HG02938 (cell line): ENCODE results near the gene CREB5.
"Not testable (repeated sequence)": the region's sequence is repeated elsewhere in the genome, so short reads cannot be mapped to it uniquely, and the experiment has no call there.

Experiments
- ATAC-seq: cut with Tn5 transposase; IDR thresholded peaks from one replicate; pipeline ENCODE4 v1.9.1; 2021; ENCODE audit warnings: mild to moderate bottlenecking, moderate library complexity; ENCODE audit not compliant: unreplicated experiment

Gene CREB5

DNA sequence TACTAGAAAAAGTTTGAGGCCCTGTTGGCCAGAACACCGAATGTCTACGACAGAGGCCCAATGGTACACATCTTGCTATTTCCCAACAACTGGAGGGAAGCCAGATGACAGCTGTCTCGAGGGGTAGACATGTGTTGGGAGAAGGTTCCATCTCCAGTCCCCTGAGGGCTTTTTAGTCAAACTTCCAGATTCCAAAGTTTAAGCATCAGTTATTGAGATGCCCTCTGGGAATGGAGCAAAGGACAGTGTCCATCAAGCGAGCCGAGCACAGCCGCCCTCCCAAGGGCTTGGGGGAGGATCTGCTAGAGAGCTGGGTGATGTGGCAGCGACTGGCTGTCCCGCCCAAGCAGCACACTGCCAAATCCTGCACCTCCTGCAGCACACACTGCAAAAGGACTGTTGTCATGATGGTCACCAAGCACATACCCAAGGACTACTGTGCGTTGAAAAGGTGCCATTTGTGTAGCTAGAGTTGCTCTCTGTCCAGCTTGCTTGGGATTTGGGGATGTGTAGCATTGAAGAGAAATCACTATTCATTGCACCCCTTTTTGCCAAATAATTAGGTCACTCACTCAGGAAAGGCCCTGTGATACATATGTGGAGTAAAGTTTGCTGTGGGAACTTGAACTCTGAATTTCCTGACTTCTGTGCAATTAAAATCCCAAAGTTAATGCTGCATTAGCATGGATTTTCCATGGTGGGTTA lies 381.2 kb downstream of the CREB5 start:
- no peak for ATAC-seq

- ATAC-seq = no peak
Measured at GRCh38 chr7:28798274-28798673, 386.0 kb downstream of the CREB5 start.

- ATAC-seq = no peak
Measured at GRCh38 chr7:28799619-28800018, 387.3 kb downstream of the CREB5 start.

DNA sequence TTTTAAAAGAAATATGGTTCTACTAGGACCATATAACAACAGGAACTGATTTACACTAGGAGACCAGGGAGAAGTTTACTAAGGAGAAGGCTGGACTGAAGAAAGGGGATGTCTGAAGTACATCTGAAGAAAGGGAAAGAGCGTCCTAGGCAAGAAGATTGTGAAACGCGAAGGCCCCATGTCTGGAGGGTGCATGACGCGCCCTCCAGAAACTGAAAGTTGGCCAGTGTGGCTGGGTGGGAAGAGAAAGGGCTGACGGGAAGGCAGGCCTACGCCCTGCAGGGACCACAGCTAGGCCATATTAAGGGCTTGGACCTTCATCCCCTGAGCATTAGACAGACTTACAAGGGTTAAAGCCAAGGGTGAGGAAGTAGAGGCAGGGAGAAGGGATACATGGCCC lies 387.8 kb downstream of the CREB5 start:
- no peak for ATAC-seq

GRCh38 chr7:28802450-28802849 lies 390.1 kb downstream of the CREB5 start:
- no peak for ATAC-seq

- no peak for ATAC-seq
Measured at GRCh38 chr7:28804157-28804556, 391.8 kb downstream of the CREB5 start.

- ATAC-seq = no peak
Measured at GRCh38 chr7:28804990-28805389, 392.7 kb downstream of the CREB5 start.

DNA sequence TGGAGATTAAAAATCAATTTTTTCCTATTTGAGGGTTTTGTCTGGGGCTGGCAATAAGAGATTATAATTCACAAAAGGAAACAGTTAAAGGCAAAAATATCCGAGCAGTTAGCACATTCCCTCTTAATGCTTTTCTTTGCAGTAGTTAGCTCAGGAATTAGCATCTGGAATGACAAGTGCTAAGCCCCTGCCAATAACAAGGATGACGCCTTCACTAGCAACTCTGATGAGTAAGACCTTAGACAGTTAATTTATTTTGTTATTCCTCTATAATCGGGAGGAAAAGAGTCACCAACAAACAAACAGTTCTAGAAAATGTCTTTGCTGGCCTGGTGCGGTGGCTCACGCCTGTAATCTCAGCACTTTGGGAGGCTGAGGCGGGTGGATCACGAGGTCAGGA lies 394.5 kb downstream of the CREB5 start:
- ATAC-seq = no peak

DNA sequence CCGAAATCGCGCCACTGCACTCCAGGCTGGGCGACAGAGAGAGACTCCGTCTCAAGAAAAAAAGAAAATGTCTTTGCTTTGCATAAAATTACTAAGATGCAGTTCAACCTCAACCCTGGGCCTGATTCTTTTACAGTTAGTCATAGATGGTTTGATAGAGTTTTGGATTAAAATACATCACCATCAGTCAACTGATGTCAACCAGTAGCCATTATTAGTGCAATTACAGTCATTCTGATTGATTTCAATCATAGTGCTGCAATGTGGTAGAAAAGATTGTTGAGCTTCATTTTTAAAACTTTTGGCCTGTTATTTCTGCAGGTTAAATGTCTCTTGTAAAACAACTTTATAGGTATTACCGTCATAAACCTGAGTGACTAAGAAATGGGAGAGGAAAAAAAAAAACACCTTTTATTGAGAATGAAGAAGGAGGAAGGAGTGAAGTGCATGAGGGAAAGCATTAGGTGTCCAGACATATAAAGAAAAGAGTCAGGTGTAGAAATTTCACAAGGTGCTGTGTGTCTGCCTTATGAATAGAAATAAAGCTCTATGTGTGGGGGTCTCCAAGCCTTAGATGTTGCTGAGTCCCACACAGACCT lies 395.2 kb downstream of the CREB5 start:
- no peak for ATAC-seq

DNA sequence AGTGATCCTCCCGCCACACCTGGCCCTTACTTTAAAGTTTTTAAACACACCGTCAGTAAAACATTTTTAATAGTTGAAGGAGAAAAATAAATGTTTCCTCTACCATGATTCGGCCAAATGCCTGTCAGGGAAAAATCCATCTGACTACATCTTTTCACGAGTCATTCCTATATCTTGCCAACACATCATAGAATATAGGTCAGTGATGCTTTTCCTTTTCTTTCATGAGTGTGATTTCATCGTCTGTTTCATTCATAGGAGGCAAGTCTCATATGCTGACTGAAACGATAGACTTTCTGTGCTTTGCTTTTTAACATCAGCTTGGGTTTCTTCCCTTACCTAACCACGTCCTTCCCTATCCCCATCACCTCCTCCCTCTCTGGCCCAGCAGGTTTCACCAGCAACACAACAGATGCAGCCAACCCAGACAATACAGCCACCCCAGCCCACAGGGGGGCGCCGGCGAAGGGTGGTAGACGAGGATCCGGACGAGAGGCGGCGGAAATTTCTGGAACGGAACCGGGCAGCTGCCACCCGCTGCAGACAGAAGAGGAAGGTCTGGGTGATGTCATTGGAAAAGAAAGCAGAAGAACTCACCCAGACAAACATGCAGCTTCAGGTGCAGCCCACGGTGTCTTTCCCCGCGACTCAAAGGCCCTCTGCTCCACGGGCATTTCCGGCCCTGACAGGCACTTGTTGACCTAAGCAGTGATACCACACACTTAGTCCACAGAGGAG lies 396.6 kb downstream of the CREB5 start:
- no peak for ATAC-seq

- ATAC-seq = no peak
Measured at GRCh38 chr7:28811008-28811407, 398.7 kb downstream of the CREB5 start.

DNA sequence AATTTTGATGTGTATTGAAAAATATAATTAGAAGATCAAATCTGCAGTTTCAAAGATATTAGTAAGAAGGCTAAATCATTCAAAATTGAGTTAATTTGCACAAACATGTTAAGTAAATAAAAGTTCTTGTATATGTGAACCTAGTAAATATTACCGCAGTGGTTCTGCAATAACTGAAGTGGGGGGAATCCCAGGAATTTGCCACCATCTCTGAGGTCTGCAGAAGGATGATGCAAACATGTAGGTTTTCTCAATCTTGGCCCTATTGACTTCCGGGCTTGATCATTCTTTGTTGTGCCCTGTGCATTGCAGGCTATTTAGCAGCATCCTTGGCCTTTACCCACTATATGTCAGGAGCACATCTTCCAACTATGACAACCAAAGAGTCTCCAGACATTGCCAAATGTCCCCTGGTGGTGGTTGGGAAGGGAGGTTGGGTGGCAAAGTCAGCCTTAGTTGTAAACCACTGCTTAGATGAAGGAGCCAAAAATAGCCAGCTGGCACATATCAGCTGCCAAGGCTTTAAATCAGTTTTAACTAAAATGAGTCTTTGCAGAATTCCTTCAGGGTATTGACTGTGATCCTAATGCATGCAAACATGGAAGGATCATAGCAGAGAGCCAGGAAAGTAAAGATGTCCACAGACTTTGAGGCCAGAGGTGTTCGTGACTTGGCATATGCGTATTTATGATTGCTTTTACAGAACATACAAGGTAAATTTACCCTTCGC lies 399.5 kb downstream of the CREB5 start:
- no peak for ATAC-seq

GRCh38 chr7:28812616-28813015 lies 400.3 kb downstream of the CREB5 start:
- ATAC-seq = no peak

DNA sequence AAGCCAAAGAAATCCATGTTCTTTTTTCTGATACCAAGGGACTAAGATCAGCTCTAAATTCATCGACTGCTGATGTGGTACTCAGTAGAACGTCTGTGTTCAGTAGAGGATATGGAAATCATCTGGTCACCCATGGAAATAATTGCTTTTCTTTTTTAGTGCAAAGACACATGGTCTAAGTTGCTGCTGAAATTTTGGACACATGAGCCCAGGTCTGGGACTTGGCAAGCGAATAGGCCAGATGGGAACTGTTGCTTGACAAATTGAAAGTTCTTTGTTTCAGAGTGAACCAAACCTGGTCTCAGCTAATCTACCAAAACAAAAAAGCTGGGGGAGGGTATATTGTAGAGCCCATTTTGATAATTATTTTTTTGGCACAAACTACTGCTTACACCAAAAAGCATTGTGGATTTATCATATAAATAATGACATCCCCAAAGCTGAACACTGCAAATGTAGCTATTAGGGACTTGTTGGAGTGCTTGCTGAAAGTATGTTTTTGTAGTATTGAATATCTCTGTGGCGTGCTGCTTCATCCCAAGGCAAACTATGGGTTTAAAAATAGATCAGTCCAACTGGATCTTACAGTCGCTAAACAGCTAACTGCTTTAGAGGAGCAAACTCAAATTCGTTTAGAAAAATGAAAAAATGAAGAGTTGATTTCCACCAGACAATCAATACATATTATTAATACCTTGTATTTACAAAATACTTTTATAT lies 401.1 kb downstream of the CREB5 start:
- ATAC-seq = no peak

GRCh38 chr7:28815369-28815927 lies 403.1 kb downstream of the CREB5 start:
- peak; percentile 41 for ATAC-seq

DNA sequence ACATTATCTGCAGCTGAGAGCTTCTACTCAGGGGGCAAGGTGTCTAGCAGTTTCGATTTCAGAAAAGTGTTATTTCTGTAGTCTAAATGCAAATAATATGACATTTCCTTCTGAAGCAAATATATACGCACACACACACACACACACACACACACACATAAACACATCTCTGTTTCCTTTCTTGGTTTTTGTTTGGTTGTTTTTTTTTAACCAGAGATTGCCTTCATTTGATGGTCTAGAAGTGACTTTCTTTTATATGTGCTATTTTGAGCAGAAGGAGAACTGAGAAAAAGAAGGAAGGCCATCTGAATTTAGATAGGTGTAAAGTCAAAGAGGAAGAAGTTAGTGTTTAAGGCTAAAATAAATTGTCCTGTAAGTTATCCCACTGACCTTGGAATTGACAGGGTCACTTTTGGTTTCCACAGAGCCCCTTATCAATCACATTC lies 403.6 kb downstream of the CREB5 start:
- peak; percentile 90 for ATAC-seq

- ATAC-seq = no peak
Measured at GRCh38 chr7:28818996-28819395, 406.7 kb downstream of the CREB5 start.

DNA sequence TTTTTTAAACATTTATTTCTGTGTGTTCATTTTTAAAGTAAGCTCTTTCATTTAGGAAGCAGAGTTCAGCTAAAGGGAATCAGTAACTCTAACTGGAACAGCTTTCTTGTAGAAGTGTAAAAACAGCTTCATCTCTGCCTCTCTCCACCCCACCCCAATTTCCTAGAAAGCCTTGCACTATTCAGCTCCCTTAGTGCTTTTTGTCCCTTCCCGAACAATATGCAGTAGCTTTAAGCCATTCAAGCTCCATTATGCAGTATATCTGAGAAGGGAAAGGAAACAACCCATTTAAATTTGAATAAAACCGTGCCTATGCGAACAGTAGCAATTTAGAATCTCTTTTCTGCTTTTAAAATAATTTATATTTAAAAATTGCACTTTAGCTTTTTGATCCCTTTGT lies 411.3 kb downstream of the CREB5 start:
- ATAC-seq = no peak

DNA sequence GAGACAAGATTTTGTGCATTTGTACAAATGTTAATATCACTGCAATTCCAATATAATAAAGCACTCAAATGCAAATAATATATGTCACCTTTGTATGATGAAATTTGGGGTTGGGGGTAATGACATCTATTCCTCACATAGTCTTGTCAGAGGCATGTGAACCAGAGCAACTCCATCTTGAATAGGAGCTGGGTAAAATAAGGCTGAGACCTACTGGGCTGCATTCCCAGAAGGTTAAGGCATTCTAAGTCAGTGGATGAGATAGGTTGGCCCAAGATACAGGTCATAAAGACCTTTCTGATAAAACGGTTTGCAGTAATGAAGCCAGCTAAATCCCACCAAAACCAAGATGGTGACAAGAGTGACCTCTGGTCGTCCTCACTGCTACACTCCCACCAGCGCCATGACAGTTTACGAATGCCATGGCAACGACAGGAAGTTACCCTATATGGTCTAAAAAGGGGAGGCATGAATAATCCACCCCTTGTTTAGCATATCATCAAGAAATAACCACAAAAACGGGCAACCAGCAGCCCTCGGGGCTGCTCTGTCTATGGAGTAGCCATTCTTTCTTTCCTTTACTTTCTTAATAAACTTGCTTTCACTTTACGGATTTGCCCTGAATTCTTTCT lies 413.6 kb downstream of the CREB5 start:
- not testable (repeated sequence) for ATAC-seq

DNA sequence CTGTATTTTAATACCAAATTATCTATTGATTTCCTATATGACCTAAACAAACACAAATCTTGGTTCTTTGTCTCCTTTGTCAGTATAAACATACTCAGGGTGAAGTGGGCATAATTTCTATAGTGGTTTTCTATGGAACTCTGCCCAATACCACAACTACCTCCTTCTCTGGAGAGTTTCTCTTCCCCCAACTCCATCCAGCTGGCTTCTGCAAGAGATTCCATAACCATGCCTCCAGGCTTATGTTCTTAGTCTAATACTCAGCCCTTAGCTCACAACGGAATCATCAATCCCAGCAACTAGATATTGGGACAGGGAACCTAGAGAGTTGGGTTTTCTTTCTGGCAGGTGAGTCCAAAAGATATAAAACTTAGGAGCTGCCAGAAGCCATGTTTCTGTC lies 418.5 kb downstream of the CREB5 start:
- ATAC-seq = no peak
